Middle frontal gyrus (tissue), 1 donor: ENCODE results near the gene WTAP.
"Not testable (repeated sequence)": the region's sequence is repeated elsewhere in the genome, so short reads cannot be mapped to it uniquely, and the experiment has no call there.

ENCODE experiments used
- DNase-seq: peaks from one replicate; pipeline ENCODE4 v3.0.0-alpha.2; 2015; ENCODE audit warnings: low spot score; ENCODE audit errors: extremely low spot score

Gene WTAP

DNA sequence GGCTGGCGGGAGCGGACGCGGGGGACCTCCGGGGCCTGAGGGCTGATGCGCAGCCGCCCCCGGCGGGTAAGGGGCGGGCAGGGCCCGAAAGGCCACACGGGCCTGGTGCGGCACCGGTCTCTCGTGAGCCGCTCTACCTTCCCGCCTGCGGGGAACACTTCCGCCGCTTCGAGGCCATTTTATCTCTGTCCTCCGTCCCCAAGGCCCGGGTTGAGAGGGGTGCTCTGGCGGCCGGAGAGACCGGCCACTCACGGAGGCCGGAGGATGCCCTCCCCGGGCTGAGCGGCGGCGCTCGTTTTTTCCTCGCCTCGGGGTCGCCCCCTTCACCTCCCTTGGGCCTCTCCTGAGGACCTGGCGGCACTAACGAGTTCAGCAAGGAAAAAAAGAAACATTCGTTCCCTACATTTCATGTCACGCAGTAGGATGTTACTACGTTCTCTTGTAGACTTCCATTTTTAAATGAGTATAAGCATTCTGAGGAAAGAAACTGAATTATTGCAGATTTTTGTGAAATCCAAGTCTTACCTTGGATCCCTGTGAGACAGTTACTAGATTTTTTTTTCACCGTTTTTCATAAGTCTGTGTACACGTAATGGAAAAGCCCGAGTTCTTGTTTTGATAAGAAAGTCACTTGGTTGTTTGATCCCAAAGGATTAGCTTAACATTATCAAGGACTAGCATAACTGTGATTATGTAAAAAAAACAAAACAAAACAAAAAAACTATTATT is 575 bp downstream of the WTAP start:
- DNase-seq: peak; percentile 3

DNA sequence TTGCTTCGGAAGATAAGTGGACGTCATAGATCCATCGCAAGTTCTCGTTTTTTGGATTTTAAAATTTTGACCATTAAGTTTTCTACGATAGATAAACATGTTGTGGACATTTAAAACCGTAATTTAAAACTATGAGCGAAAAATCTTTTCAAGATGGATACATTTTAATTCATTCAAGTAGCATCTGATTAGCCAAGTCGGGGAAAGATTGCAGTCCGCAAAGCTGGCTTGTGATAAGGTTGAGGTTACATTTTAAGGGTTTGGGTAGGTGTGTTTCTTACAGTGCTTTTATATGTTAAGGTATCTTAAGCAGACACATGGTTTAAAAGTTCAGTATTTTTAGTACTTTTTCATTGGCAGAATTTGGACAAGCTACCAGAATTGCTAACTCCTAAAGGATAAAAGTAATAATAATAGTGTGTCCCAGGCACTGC is 1.2 kb downstream of the WTAP start:
- DNase-seq: no peak

GRCh38 chr6:159729598-159730331 is 2.5 kb downstream of the WTAP start:
- no peak for DNase-seq

GRCh38 chr6:159730332-159730676 is 3.0 kb downstream of the WTAP start:
- no peak for DNase-seq

DNA sequence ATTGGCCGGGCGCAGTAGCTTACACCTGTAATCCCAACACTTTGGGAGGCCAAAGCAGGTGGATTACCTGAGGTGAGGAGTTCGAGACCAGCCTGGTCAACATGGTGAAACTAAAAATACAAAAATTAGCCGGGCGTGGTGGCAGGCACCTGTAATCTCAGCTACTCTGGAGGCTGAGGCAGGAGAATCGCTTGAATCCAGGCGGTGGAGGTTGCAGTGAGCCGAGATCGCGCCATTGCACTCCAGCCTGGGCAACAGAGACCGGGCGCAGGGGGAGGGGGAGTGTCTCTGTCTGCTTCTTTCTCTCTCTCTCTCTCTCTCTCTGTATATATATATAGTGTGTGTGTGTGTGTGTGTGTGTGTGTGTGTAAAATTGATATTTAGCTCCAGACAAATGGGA is 5.2 kb downstream of the WTAP start:
- not testable (repeated sequence) for DNase-seq

DNA sequence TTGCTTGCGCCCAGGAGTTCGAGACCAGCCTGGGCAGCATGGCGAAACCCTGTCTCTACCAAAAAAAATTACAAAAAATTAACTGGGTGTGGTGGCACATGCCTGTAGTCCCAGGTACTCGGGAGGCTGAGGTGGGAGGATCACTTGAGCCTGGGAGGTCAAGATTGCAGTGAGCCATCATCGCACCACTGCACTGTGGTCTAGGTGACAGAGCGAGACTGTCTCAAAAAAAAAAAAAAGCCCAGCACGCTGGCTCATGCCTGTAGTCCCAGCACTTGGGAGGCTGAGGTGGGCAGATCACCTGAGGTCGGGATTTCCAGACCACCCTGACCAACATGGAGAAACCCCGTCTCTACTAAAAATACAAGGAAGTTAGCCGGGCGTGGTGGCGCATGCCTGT is 6.1 kb downstream of the WTAP start:
- not testable (repeated sequence) for DNase-seq

GRCh38 chr6:159736908-159737307 is 9.6 kb downstream of the WTAP start:
- DNase-seq: no peak

DNA sequence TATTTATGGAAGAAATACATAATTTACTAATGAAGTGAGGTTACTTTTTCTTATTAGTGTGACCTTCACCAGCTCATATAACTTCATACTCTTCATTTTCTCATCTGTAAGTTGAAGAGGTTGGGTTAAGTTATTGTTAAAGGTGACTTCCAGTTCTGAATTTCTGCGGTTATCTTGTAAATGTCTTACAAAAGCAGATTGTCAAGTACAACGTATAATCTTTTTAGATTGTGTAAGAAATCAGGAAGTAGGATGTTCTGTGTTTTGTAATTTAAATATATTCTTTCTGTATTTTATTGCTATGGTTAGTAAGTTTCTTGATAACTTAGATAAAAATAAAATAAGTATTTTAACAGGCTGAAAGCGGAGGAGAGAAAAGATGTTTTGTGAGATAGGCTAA is 12.0 kb downstream of the WTAP start:
- no peak for DNase-seq

DNA sequence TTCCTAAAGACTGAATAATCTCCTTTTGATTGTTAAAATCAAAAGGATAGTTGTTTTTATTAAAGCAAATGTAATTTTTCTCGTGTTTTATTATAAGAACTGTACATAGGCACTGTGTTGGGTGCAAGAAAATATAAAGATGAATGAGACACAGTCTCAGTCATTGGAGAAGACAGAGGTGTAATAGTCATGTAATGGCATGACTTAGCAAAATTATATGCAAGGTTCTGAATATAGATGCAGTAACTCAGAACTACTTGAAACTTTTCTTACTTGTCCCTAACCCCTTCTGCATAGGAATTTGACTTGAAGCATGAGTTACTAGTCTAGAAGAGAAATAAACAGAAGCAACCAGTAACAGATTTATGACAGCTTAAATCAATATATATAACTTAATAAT is 14.9 kb downstream of the WTAP start:
- DNase-seq: no peak

- DNase-seq: no peak
These were observed 17.8 kb downstream of the WTAP start for GRCh38 chr6:159745081-159745480.

DNA sequence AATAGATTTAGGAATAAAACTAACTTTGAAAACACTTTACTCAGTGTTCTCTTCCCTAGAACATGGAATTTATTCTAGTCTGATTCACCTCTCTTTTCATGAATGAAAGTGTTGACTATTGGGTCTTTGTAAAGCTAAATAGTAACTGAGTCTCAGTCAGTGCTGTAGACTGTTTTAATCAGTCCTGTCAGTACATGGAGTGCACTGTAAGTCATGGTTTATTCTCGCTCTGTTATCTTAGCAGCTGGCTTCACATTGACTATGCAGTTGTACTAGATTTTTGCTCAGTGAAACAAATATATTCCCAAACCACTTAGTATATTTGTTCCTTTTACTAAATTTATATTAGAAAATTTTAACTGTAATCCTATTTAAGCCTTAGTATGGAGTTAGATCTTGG is 19.5 kb downstream of the WTAP start:
- DNase-seq: no peak

DNA sequence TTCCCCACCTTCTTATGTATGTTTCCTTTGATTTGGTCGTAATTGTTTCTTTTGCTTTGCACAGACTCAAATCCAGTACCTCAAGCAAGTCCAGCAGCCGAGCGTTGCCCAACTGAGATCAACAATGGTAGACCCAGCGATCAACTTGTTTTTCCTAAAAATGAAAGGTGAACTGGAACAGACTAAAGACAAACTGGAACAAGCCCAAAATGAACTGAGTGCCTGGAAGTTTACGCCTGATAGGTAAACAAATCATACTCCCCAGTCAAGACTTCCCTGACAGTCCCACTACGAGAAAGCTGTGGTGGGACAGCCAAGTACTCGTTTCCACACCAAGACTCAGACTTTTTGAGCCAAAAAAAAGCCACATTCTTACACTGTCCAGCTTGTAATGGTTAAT is 20.8 kb downstream of the WTAP start:
- DNase-seq: not testable (repeated sequence)

DNA sequence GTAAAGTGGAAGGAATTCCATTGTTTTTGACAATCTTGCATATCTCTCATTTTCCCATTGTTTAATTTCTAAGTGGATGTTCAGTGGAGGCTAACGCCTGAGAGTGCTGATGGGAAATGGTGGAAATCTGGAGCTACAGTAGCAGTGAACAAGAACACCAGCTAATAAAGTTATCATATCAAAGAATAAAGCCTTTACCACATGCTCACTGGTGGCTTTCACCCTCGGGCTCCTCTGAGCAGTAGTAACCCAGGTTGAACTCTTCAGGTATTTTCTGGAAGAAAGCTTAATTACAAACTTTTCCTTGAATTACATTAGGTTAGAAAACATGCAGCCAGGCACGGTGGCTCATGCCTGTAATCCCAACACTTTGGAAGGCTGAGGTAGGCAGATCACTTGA is 24.1 kb downstream of the WTAP start:
- no peak for DNase-seq

DNA sequence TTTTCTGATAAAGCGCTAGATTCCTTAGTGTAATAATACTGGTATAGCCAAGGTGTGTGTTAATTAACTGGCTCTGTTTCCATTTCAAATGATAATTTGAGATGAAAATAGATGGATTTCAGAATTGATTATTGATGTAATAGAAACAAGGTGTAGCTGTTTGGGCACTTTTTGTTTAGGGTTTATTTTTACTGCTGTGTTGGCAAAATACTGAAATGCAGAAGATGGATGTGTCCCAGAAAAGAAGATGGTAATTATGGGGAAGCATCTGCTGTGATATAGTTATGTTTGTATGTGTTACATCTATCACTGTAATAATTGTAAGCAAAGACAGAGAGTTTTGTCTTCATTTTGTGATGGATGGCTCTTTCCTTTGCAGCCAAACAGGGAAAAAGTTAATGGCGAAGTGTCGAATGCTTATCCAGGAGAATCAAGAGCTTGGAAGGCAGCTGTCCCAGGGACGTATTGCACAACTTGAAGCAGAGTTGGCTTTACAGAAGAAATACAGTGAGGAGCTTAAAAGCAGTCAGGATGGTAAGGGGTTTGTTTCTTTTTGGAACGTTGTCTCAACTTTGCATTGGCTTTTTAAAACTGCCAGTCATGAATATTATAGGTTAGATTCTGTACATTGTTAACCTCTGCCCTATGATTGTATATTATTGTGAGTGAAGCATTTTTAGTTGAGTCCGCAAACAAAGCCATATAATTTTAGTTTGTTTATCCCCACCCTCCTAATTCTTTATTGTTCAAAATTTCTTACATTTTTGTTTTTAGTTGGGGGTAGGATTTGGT is 26.0 kb downstream of the WTAP start:
- no peak for DNase-seq

DNA sequence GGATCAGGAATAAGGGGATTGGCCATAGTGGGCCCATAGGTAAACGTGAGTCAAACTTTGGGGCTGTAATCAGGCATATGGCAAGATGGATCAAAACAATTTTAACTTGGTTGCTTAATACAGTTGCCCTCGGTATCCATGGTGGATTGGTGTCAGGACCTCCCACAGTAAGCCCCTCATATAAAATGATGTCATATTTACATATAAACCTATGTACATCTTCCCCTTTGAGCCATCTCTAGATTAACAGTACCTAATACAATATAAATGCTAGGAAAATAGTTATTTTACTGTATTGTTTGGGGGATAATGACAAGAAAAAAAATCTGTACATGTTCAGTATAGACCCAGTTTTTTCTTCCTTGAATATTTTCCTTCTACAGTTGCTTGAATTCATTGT is 27.1 kb downstream of the WTAP start:
- DNase-seq: no peak

GRCh38 chr6:159754959-159755914 is 27.9 kb downstream of the WTAP start:
- DNase-seq: no peak

- DNase-seq: no peak
These were observed 29.2 kb downstream of the WTAP start for GRCh38 chr6:159756508-159756907.

DNA sequence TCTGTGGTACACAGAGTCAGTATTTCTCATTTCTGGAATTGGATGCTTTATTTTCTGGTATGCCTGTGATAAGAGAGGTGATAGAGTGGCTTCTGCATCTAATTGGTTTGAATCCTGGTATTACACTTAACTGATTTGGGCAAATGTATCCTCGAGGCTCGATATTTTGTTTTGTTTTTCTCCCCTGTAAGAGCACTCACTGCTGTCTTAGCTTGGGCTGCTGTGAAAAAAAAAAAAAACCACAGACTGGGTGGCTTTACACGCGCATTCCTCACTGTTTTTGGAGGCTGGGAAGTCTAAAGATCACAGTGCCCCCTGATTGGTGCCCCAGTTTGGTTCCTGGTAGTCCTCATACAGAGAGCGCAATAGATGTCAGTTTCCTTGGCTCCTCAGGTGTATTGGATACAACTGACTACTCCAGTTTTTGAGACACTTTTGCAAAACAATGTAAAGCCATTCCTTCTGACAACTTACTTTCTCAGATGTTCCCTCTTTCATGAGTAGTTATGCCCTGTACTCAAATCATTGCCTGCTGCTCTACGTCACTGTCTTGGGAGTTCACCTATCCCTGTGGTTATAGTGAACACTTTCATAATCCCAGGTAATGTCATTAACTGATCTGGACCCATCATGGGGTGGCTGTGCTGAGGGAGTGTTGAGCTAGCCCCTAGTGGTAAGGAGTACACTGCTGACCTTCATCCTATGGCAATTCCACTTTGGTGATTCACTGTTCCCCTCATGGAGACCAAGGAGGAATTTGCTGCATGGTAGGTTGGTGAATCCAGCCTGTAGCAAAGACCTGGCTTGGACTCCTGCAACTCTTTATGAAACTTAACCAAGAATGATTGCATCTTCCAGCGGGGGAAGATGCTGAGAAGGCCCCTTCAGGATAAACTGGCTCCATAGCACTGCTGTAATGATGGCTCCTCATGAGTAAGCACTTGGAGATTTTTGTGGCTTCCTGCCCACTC is 31.0 kb downstream of the WTAP start:
- DNase-seq: no peak

- no peak for DNase-seq
These were observed 32.3 kb downstream of the WTAP start for GRCh38 chr6:159759645-159760044.

- no peak for DNase-seq
These were observed 33.3 kb downstream of the WTAP start for GRCh38 chr6:159760602-159761057.
